GM10266 (cell line): Measurements from ENCODE around the gene OTUD4.

Experiments
- DNase-seq: peaks from one replicate; pipeline ENCODE4 v3.0.0; 2012; ENCODE audit errors: extremely low spot score
- CTCF ChIP-seq: IDR thresholded peaks from 2 replicates; pipeline ENCODE4 v1.5.1; 2012; ENCODE audit warnings: mild to moderate bottlenecking, low read depth; ENCODE audit not compliant: control insufficient read depth, insufficient read depth; ENCODE audit errors: missing control alignments

OTUD4 gene

GRCh38 chr4:145189981-145190380, 9.6 kb upstream of the OTUD4 start:
- TF ChIP-seq CTCF, result no peak
- DNase-seq, result no peak

- TF ChIP-seq CTCF, result no peak
- peak; percentile 36 for DNase-seq
Observed at GRCh38 chr4:145186729-145187128, 6.3 kb upstream of the OTUD4 start.

GRCh38 chr4:145183581-145183980, 3.2 kb upstream of the OTUD4 start:
- no peak for DNase-seq
- TF ChIP-seq CTCF, result no peak

GRCh38 chr4:145183023-145183422, 2.6 kb upstream of the OTUD4 start:
- DNase-seq, result no peak
- TF ChIP-seq CTCF, result no peak

- no peak for TF ChIP-seq CTCF
Observed at GRCh38 chr4:145182222-145182621, 1.8 kb upstream of the OTUD4 start.

GRCh38 chr4:145181091-145181501, 707 bp upstream of the OTUD4 start:
- no peak for TF ChIP-seq CTCF
- DNase-seq, result no peak

More at GRCh38 chr4:145182222-145182621, 1.8 kb upstream of the OTUD4 start:
- DNase-seq, result peak; percentile 17

- DNase-seq, result peak; percentile 14
Observed at GRCh38 chr4:145179861-145180297, 510 bp downstream of the OTUD4 start.

GRCh38 chr4:145179281-145179860, 1.0 kb downstream of the OTUD4 start:
- TF ChIP-seq CTCF, result no peak
- DNase-seq, result peak; percentile 86
